ENCODE measurements around the gene PLEKHM1. TPM values are rescaled to one million over a fixed set of nuclear protein-coding genes. Genes with fewer than 3 reads are reported as not detected.

PLEKHM1 gene
- total and polyA plus RNA-seq, 2 of the 13 experiments (the other 11 are each of a cell fraction or from before 2014, with no cell fraction given): 7.6 to 13.5 TPM

DNA sequence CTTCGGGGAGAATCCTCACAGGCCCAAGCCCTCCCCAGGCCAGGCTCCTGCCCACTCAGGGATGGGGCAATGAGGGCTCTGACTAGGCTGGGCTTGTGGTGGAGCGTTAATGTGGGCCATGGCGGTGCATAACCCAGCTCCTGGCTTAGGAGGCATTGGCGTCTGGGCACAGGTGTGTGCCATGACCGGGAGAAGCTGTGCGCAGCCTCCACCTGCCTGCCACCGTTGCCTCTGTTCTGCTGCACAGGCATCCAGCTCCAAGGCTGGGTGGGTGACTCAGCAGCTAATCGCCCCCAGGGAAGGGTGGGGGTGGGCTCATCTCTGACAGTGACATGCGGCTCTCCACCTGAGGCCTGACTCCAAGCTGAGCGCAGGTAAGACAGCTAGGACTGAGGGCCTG is 54.4 kb downstream of the PLEKHM1 start:
- in situ Hi-C loops (cut with HindIII; ENCODE audit: extremely low pct_ligation_motif_present, low pct_unique_long_range_greater_than_20kb): no loop called here
- no peaks in the 10 kb centered on the region for H3K79me2 ChIP-seq (ENCODE audit: insufficient read depth, low read length)
- FAIRE-seq: no peak

DNA sequence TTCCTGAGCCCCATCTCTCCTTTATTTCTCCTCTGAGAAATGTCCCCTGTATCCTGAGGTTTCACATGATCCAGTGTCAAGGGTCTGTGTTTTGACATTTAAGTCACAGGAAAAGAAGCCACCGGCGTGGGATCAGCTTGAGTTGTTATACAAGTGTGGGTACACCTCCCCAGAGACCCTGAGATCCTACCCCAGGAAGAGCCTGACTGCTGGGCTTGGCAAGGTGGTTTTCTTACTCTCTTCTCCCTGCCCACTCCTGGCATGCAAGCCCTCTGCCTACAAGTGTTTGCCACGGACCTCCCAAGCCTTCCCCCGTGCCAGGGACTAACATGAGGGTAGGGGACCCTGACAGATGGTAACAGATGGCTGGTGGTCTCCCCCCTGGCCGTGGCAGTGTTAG is 55.0 kb downstream of the PLEKHM1 start:
- TF ChIP-seq, protein P1, sequence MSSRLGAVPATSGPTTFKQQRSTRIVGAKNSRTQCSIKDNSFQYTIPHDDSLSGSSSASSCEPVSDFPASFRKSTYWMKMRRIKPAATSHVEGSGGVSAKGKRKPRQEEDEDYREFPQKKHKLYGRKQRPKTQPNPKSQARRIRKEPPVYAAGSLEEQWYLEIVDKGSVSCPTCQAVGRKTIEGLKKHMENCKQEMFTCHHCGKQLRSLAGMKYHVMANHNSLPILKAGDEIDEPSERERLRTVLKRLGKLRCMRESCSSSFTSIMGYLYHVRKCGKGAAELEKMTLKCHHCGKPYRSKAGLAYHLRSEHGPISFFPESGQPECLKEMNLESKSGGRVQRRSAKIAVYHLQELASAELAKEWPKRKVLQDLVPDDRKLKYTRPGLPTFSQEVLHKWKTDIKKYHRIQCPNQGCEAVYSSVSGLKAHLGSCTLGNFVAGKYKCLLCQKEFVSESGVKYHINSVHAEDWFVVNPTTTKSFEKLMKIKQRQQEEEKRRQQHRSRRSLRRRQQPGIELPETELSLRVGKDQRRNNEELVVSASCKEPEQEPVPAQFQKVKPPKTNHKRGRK (CRISPR knock-in tag; IDR thresholded peaks at IDR 0.05): no peak
- no peak for TF ChIP-seq HOXD1 (CRISPR knock-in tag; IDR thresholded peaks at IDR 0.05)
- TF ChIP-seq TBX2 (CRISPR knock-in tag; IDR thresholded peaks at IDR 0.05; ENCODE audit: borderline replicate concordance): no peak
- TF ChIP-seq, protein P2, sequence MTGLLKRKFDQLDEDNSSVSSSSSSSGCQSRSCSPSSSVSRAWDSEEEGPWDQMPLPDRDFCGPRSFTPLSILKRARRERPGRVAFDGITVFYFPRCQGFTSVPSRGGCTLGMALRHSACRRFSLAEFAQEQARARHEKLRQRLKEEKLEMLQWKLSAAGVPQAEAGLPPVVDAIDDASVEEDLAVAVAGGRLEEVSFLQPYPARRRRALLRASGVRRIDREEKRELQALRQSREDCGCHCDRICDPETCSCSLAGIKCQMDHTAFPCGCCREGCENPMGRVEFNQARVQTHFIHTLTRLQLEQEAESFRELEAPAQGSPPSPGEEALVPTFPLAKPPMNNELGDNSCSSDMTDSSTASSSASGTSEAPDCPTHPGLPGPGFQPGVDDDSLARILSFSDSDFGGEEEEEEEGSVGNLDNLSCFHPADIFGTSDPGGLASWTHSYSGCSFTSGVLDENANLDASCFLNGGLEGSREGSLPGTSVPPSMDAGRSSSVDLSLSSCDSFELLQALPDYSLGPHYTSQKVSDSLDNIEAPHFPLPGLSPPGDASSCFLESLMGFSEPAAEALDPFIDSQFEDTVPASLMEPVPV (CRISPR knock-in tag; IDR thresholded peaks at IDR 0.05): no peak
- TF ChIP-seq JARID2 (CRISPR knock-in tag; IDR thresholded peaks at IDR 0.05; ENCODE audit: insufficient replicate concordance): no peak
- TF ChIP-seq MLLT10 (CRISPR knock-in tag; IDR thresholded peaks at IDR 0.05): no peak
- no peak for TF ChIP-seq MTA3 (CRISPR knock-in tag; IDR thresholded peaks at IDR 0.05)
- no peak for TF ChIP-seq ZBTB20 (CRISPR knock-in tag; IDR thresholded peaks at IDR 0.05; ENCODE audit: borderline replicate concordance, low read depth)
- no peak for TF ChIP-seq ZNF761 (CRISPR knock-in tag; conservative IDR thresholded peaks at IDR 0.05)
- no peak for TF ChIP-seq SIX4 (CRISPR knock-in tag; IDR thresholded peaks at IDR 0.05)
- no peak for TF ChIP-seq SOX6 (IDR thresholded peaks at IDR 0.05)
- no peak for TF ChIP-seq SOX6 (CRISPR knock-in tag; IDR thresholded peaks at IDR 0.05)
- TF ChIP-seq PCBP1 (IDR thresholded peaks at IDR 0.05; ENCODE audit: borderline replicate concordance, low read depth, low read length): no peak
- no peaks in the 10 kb centered on the region for H3K36me3 ChIP-seq (replicated peaks in 1 of 2; ENCODE audit: control insufficient read depth in 1 of 2, insufficient read depth in 2 of 2, low read length in 2 of 2)
- H3K27ac ChIP-seq (ENCODE audit: extremely low read length, insufficient read depth, low read length): no peak overlapping the region
- WGBS (ENCODE audit: low lambda C conversion rate): 70% methylated on average over 5 of the region's 5 CpGs
- DNase-seq (ENCODE audit: low spot score): no peak
- CTCF ChIA-PET (ENCODE audit: low intra/inter-chr PET ratio, low total read pairs): no interaction called here
- H3K9me3 ChIP-seq (ENCODE audit: low read length): no peaks in the 10 kb centered on the region
- no peak for ATAC-seq
- H4K20me1 ChIP-seq (ENCODE audit: insufficient read depth, low read length): no peaks in the 10 kb centered on the region
- no peak overlapping the region for H3K9ac ChIP-seq (ENCODE audit: insufficient read depth, low read depth, low read length)
- POLR2A ChIA-PET: no interaction called here
- no peak overlapping the region for H3K4me2 ChIP-seq (ENCODE audit: low read depth, low read length)
- no peak for FAIRE-seq
- in situ Hi-C loops (cut with HindIII; ENCODE audit: extremely low pct_ligation_motif_present, low pct_unique_long_range_greater_than_20kb) (no loop called here), intact Hi-C loops (cut with micrococcal nuclease; ENCODE audit: unreplicated experiment) (no loop called here)
- H2AFZ ChIP-seq (ENCODE audit: low read length): no peak overlapping the region
- peaks cover 20% of the 10 kb centered on the region for H3K4me1 ChIP-seq (ENCODE audit: insufficient read depth, low read length)
- peaks cover 0 to 19% of the 10 kb centered on the region in 2 experiments; a peak in 4 of 5 replicates for H3K27me3 ChIP-seq (ENCODE audit: control insufficient read depth in 1 of 2, insufficient read depth in 2 of 2, low read length in 2 of 2)
- no peak overlapping the region for H3K4me3 ChIP-seq (replicated peaks in 1 of 3; ENCODE audit: insufficient read depth in 1 of 3, low read depth in 2 of 3, low read length in 3 of 3)
- no TSS peak for BruUV-seq (replicated peaks)
- H3K79me2 ChIP-seq (ENCODE audit: insufficient read depth, low read length): no peaks in the 10 kb centered on the region

More for the DNA sequence above, 54.4 kb downstream of the PLEKHM1 start:
- no peak overlapping the region for H3K27ac ChIP-seq (ENCODE audit: extremely low read length, insufficient read depth, low read length)
- H3K4me1 ChIP-seq (ENCODE audit: insufficient read depth, low read length): peaks cover 19% of the 10 kb centered on the region
- ChIA-PET CTCF (ENCODE audit: low intra/inter-chr PET ratio, low total read pairs) (no interaction called here), POLR2A (no interaction called here)
- peaks cover 0 to 13% of the 10 kb centered on the region in 2 experiments; a peak in 4 of 5 replicates for H3K27me3 ChIP-seq (ENCODE audit: control insufficient read depth in 1 of 2, insufficient read depth in 2 of 2, low read length in 2 of 2)
- no TSS peak for BruUV-seq (replicated peaks)
- no peak overlapping the region for H2AFZ ChIP-seq (ENCODE audit: low read length)
- no peaks in the 10 kb centered on the region for H3K36me3 ChIP-seq (replicated peaks in 1 of 2; ENCODE audit: control insufficient read depth in 1 of 2, insufficient read depth in 2 of 2, low read length in 2 of 2)
- 90% methylated on average over 9 of the region's 10 CpGs for WGBS (ENCODE audit: low lambda C conversion rate)
- H3K9ac ChIP-seq (ENCODE audit: insufficient read depth, low read depth, low read length): no peak overlapping the region
- intact Hi-C loops (cut with micrococcal nuclease; ENCODE audit: unreplicated experiment): no loop called here
- DNase-seq (ENCODE audit: low spot score): no peak
- H3K9me3 ChIP-seq (ENCODE audit: low read length): no peaks in the 10 kb centered on the region
- no peak overlapping the region for H3K4me2 ChIP-seq (ENCODE audit: low read depth, low read length)
- TF ChIP-seq ARNT (IDR thresholded peaks at IDR 0.05): no peak
- TF ChIP-seq ZNF761 (CRISPR knock-in tag; conservative IDR thresholded peaks at IDR 0.05): no peak
- no peak overlapping the region for H3K4me3 ChIP-seq (replicated peaks in 1 of 3; ENCODE audit: insufficient read depth in 1 of 3, low read depth in 2 of 3, low read length in 3 of 3)
- H4K20me1 ChIP-seq (ENCODE audit: insufficient read depth, low read length): no peaks in the 10 kb centered on the region
- ATAC-seq: no peak
